SIG-M5 treated with dmso at 0.1 percent for 504 hours (cell line): ENCODE data around the gene PLD5.
A peak's percentile ranks its signal among the peaks of the same experiment; 100 is the strongest.
"Not testable (repeated sequence)": the region's sequence is repeated elsewhere in the genome, so short reads cannot be mapped to it uniquely, and the experiment has no call there.

ENCODE experiments used
- DNase-seq: peaks from one replicate; lab custom pipeline; 2025; ENCODE audit not compliant: unreplicated experiment; lab: John Stamatoyannopoulos, UW

The PLD5 gene

DNA sequence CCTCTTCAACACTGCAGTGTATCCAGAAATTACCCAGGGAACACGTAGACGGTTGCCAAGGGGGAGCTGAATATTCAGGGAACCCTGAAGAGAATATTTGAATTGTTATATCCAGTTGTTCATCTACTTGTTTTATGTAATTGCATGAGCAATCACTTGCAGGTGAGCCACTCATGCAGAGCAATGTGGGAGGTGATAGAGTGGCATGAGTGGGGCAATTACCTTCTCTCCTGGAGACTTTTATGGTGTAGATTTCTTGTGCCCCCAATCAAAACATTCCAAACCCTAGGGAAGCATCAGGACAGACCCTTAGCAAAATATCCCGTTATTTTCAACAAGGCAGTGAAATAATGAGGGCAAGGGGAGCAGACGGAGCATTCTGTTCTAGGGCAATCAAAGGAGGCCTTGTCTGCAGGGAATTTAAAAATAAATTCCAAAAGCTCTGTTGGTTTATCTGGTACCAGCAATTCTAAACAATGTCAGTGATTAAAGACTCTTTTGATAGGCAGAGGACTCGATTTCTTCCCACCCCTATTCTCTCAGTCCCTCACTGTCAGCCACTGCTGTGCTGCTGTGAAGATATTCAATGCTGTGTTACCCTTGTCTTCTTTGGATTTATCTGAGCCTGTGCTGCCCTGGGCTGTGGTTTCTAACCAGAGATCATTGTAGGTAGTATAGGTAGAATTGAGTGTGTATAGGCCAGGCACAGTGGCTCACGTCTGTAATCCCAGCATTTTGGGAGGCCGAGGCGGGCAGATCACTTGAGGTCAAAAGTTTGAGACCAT, 345.4 kb downstream of the PLD5 start:
- DNase-seq, result no peak

DNA sequence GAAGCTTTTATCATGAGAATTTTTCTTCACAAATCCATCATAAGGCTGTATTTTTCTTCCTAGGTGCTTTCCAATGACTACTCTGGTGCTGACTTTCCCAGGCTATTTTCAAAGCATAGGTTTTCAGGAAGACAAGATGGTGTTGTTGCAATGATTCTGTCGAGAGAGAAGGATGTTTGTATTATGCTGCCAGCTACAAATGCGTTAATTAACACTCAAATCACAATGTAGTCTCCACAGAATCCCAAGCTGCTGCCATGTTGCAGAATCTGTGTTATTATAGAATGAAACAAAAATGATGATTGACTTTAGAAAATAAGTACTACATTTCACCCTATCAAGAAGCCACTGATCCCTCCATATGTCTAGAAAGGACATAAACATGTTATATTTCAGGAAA, 346.1 kb downstream of the PLD5 start:
- no peak for DNase-seq

DNA sequence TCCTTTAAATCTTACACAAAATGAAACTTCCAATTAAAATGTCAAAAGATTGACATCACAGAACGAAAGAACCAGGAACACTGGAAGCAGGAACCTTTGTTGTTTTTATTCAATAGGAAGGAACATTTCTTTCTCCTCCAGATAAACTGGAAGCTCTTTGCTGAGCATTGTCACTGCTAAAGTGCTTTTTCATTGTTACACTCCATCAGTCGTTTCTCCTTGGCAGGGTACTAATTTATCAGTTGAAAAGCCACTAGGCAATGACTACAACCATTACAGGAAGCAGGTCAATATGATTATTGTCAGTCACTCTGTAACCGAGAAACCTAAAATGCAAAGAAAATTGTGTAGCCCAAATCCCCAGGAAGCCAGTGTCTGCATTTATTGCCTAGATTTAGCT, 362.4 kb downstream of the PLD5 start:
- DNase-seq, result no peak

DNA sequence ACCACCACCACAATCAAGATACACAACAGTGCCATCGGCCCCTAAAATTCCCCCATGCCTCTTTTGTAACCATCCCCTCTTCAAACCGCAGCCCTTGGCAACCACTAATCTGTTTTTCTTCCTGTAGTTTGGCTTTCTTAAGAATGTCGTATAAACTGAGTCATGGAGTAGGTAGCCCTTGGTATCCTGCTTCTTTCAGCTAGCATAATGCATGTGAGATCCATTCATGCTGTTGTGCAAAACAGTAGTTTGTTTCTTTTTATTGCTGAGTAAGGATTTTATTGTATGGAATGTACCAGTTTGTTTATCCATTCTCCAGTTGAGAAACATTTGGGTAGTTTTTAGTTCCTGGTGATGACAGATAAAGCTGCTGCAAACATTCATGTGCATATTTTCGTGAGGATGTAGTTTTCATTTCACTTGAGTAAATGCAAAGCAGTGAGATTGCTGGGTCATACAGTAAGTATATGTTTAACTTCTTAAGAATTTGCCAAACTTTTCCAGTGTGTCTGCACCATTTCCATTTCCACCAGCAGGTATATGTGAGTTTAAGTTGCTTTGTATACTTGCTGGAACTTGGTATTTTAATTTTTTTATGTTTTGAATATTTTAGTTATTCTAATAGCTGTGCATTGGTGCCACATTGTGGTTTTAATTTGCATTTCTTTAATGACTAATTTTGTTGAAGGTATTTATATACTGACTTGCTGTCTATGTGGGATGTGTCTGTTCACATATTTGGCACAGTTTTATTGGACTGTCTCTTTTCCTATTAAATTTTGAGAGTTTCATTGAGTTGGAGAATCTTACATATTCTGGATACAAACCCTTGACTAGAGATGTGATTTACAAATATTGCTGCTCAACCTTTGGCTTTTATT, 377.2 kb downstream of the PLD5 start:
- DNase-seq, result peak; percentile 88

DNA sequence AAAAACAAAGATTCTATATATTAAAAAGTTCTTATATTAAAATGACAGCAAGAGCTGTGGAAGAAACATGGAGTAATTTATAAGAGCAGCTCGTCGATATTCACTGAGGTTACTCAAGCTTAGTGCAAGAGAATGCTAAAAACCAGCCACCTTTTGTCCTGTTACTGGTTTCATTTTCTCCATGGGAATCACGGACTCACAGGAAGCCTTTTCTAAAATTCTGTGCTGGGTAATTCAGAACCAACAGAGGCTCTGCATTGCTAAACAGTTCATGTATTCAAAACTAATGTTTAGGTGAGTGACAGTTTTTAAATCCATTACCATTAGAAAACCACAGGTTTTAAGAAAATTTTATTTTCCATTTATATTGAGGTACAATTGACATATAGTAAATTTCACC, 377.8 kb downstream of the PLD5 start:
- peak; percentile 34 for DNase-seq

DNA sequence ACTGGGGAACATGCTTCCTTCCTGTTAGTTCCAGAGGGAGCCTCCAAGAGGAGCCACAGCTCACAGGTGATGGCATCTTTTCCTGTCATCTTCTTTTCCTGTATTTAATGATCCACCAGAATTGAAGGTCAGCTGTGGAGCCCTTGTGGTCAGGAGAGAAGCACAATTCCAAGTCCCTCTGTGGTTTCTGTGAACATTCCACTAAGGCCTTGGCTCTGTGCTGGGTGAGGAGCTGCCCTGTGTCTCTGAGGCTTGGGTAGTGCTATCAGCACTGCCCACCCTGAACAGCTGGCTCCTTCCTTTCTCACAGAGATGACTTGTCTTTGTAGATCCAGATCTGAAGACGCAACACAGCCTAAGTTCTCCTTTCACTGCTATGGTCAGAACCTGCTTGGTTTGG, 383.7 kb downstream of the PLD5 start:
- no peak for DNase-seq

DNA sequence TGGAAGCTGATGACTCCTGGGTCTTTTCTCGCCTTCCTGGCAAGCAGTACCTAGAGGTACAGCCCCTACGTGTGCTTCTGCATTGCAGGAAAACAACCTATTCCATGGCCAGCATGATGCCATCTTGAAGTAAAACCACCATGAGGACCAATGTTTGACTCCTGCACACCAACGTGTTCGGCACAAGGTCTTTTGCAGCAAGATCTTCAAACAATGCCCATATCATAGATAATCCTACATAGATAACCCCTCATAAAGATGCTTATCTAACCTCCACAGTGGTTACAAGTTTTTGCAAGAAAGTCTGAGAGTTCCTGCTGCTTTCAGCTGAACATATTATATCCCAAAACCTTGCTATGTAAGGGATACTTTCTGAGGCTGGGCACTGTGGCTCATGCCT, 384.5 kb downstream of the PLD5 start:
- no peak for DNase-seq

DNA sequence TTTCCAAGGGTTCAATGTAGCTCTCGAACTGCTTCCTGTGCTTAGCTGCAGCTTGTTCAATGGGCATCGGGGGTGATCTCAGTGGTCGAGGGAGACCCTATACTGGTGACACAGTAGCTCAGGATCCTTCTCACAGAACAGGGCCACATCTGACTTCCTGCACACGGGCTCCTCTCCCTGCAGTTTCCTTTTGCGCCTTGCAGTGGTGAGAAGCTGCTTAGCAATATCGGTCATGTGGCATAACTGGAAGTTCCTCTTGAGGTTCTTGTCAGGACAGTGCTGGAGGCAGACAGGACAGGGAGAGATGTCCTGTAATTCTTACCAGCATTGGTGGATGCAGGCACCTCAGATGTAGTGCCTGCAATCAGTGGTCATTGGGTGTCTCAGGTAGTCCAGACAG, 385.1 kb downstream of the PLD5 start:
- peak; percentile 70 for DNase-seq

DNA sequence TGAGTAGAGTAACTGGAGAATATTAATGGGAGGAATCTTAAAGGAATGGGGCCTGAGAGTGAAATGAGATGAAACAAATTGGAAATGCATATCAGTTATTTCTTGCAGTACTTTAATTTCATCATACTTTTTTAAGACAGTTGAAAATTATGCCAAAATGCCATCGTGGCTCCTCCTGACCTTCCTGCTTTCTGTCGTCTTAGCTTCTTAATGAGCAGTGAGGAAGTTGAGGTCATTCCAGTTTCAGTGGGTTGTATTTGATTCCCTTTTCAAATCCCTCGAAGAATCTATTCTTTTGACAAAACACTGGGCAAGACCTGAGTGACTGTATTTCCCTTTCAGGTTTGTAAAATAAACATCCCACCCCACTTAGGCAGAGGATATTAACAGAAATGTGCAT, 390.7 kb downstream of the PLD5 start:
- DNase-seq, result no peak

GRCh38 chr1:242133351-242133750, 391.1 kb downstream of the PLD5 start:
- no peak for DNase-seq

DNA sequence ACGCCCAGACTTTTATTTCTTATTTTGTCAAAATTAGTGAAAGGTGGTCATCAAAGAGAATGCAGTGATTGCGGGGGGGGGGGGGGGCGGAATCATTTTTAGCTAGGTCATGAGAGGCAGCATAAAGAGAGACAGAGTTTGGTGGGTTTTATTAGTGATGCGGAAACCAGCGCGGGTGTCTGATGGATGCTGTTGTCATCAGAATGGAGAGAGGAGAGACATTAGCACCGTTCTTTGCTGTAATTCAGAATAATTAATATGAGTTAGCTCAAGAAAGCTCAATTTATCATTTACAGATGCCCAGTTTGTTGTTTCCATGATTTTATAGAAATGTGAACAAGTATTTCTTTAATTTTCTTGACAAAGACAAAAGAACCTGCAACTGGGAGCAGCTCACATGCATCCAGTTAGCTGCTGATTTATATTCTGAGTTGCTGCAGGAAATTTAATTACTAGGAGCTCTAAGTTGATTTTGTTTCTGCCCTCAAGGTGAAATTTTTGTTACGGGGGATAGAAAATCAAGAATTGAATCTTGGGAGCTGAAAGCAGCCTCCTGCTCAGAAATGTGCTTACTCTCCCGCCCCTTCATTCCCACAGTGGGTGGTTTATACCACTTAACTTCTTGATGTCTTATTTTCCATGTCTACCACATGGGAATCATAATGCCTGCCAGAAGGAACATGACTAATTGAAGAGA, 392.2 kb downstream of the PLD5 start:
- no peak for DNase-seq

DNA sequence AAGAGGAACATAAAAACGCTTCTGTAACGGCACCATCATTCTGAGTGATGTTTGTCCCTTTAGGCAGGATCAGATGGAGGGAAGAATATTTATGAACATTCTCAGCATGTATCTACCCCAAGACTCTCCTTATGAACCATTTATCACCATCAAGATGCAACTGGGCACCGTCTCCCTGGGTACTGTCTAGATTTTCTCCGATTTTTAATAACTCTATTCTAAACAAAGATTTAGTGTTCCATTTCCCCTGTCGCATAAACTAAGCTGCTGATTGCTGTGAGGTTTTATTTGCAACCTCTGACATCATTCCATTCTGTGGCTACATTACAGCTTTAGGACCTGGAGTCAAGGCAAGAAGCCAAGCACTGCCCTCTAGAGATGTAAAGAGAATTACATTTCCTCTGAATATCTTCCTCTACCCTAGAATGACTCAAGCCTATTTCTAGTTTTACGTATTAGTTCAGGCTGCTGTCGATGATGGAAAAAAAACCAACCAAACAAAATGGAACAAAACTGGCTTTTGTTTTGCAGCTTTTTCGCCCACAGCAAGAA, 395.5 kb downstream of the PLD5 start:
- peak; percentile 53 for DNase-seq

DNA sequence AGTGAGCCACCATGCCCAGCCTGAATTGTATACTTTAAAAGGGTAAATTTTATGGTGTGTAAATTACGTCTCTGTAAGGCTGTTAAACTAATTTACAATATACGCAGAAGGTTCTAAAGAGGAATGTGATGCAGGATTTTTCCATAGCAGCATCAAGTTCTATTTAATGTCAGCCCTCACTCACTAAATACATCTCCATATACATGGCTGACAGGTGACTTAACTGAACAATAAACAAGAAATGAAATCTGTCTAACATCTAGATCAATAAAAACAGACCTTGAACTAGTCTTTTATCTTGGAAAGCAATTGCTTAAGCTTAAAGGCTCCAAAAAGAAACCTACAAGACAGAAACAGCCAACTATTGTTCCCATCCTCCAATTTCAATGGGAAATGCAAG, 404.1 kb downstream of the PLD5 start:
- DNase-seq, result no peak

- DNase-seq, result no peak
These were observed 423.6 kb downstream of the PLD5 start for GRCh38 chr1:242100921-242101320.

DNA sequence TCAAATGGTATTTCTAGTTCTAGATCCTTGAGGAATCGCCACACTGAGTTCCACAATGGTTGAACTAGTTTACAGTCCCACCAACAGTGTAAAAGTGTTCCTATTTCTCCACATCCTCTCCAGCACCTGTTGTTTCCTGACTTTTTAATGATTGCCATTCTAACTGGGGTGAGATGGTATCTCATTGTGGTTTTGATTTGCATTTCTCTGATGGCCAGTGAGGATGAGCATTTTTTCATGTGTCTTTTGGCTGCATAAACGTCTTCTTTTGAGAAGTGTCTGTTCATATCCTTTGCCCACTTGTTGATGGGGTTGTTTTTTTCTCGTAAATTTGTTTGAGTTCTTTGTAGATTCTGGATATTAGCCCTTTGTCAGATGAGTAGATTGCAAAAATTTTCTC, 427.2 kb downstream of the PLD5 start:
- DNase-seq, result not testable (repeated sequence)

DNA sequence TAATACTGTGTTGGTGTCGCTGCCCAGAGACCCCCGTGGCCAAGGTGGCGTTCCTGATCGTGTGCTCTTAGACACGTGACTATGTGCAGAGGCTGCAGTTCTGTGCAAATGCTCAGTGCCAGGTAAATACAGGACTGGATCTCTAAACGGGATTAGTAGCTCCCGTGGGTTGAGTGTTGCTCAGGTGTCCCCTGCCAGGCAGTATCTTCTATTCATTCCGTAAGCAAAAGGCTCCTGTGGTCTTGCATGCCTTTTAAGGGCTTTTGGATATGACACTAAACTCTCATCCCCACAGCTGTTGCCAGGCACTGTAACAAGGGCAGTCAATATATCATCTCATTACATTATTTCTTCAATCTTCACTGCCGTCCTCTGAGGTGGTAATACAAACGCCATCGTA, 431.4 kb downstream of the PLD5 start:
- no peak for DNase-seq

DNA sequence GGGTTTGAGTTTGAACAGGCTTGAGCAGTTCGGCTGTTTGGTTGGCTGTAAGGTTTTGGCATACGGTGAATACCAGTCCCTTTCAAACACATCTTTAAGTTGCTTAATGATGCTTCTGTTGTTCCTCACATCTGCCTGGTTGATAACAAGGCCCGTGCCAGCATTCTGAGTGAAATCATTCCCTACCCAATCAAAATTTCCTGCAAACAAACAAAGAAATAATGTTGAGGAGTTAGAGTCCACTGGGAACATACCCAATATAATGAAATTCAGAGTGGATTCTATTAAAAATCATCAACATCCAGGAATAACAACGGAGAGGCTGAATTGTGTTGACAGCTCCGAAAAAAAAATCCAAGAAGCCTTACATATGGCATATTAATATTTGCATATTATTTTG, 434.6 kb downstream of the PLD5 start:
- DNase-seq, result no peak

GRCh38 chr1:242088875-242089274, 435.6 kb downstream of the PLD5 start:
- no peak for DNase-seq

DNA sequence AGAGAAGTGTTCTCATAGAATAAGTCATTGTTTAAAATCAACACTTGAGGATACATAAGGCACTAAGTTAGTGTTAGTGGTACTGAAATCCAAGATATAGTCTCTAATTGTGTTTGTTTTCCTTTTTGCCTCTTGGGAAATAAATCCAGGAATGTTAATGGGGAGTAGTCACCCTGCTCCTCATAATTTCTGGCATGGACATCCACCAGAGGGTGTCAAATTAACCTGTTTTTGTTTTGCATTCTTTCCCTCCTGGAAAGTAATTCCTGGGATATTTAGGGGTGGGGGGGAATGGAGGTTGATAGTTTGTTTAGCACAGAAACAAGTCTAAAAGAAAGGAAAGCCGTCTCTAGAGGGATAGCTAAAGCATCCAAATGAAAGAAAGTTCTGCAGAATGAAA, 437.8 kb downstream of the PLD5 start:
- DNase-seq, result no peak

DNA sequence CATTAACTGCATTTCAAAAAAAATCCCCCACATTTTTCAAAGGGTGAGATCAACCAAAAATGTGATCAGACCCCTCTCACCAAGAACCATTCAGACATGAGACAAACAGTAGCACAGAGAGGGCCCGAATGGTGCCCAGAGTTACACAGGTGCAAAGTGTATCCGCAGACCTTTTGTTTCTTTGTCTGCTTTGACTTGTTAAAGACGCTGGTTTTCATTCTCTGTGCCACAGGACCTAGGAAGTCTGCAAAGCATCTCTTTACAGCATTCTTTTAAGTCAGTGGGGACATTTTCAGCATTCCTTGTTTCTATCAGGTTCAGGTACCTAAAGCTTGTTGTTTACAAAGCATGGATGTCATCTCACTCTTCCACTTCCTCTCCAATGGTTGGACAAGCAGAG, 438.4 kb downstream of the PLD5 start:
- DNase-seq, result no peak

DNA sequence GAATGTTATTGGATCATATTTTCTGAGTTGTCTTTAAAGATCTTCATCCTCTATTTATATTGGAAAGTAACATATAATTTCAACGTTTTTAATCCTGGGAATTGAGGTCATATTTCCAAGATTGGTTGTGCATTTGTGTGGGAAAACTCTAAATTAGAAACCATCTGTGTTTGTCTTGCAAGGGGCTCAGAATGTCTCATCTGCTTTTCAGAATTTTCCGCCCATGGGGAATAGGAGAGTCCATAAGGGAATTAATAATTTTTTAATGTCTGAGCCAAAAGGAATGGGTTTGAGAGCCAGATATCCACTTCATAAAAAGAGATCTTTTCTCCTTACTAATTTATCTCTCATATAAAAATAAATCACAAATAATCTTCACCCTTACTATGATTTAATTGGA, 440.8 kb downstream of the PLD5 start:
- no peak for DNase-seq
